Smooth muscle cell (in vitro differentiated cells): ENCODE data around the gene FOXK1. TPM values are rescaled to one million over a fixed set of nuclear protein-coding genes. Genes with fewer than 3 reads are reported as not detected.

ENCODE experiments used
- DNase-seq: peaks from one replicate; lab custom pipeline; 2025; ENCODE audit not compliant: unreplicated experiment; lab: John Stamatoyannopoulos, UW
- H2AFZ ChIP-seq: fragments of 200-600 bp; sonication (generic); 2 replicates; pipeline ENCODE4 v1.6.0; 2016; ENCODE audit warnings: antibody characterized with exemption, low read depth, mild to moderate bottlenecking
- H3F3A ChIP-seq: fragments of 200-600 bp; sonication (generic); 2 replicates; pipeline ENCODE4 v1.6.0; 2017; ENCODE audit warnings: antibody characterized with exemption, low read depth
- H3K27ac ChIP-seq: fragments of 200-600 bp; sonication (generic); 2 replicates; pipeline ENCODE4 v1.5.1; 2016; ENCODE audit warnings: low read depth, mild to moderate bottlenecking
- H3K27me3 ChIP-seq: fragments of 200-600 bp; sonication (generic); 2 replicates; pipeline ENCODE4 v1.6.1; 2016; ENCODE audit warnings: low read depth, mild to moderate bottlenecking
- H3K36me3 ChIP-seq: fragments of 200-600 bp; sonication (generic); 2 replicates; pipeline ENCODE4 v1.5.1; 2016; ENCODE audit warnings: low read depth
- H3K4me1 ChIP-seq: fragments of 200-600 bp; sonication (generic); 2 replicates; pipeline ENCODE4 v1.5.1; 2016; ENCODE audit warnings: low read depth
- H3K4me2 ChIP-seq: fragments of 200-600 bp; sonication (generic); 2 replicates; pipeline ENCODE4 v1.6.0; 2016; ENCODE audit warnings: mild to moderate bottlenecking
- H3K4me3 ChIP-seq: fragments of 200-600 bp; sonication (generic); 2 replicates; pipeline ENCODE4 v1.5.1; 2016; ENCODE audit warnings: mild to moderate bottlenecking
- H3K79me2 ChIP-seq: fragments of 200-600 bp; sonication (generic); 2 replicates; pipeline ENCODE4 v1.6.0; 2016; ENCODE audit warnings: low read depth, mild to moderate bottlenecking
- H3K9ac ChIP-seq: fragments of 200-600 bp; sonication (generic); 2 replicates; pipeline ENCODE4 v1.6.0; 2016; ENCODE audit warnings: low read depth
- H3K9me3 ChIP-seq: fragments of 200-600 bp; sonication (generic); replicated peaks from 2 replicates; pipeline ENCODE4 v1.5.1; 2016; ENCODE audit warnings: low read depth
- H4K20me1 ChIP-seq: fragments of 200-600 bp; sonication (generic); 2 replicates; pipeline ENCODE4 v1.6.0; 2016; ENCODE audit warnings: low read depth
- WGBS: methylation state at CpG from one replicate; pipeline ENCODE4 v1.1.7; 2016; ENCODE audit warnings: low lambda C conversion rate; 5-methylcytosine and 5-hydroxymethylcytosine counted together
- polyA plus RNA-seq: library from polyadenylated mRNA; unstranded; fragments of >200 nt; fragmentation: Nextera tagmentation; extraction: Ambion mirVana; gene quantifications from 2 replicates; pipeline ENCODE4 v1.2.1, GENCODE V29; 2016
- total RNA-seq: library from RNA; depleted of rRNA; stranded (reverse); fragments of >200 nt; gene quantifications from 2 replicates; pipeline ENCODE4 v1.2.3, GENCODE V29; 2014
- TF ChIP-seq, protein P1 (sequence below): fragments of 200-600 bp; sonication (generic); IDR thresholded peaks from 2 replicates; pipeline ENCODE4 v1.5.1; 2017; ENCODE audit warnings: borderline replicate concordance, mild to moderate bottlenecking, antibody characterized with exemption; ENCODE audit not compliant: insufficient read depth, poor library complexity, severe bottlenecking

FOXK1 gene
- total and polyA plus RNA-seq, 2 experiments from 2014 or later = 6.0 to 11.6 TPM

DNA sequence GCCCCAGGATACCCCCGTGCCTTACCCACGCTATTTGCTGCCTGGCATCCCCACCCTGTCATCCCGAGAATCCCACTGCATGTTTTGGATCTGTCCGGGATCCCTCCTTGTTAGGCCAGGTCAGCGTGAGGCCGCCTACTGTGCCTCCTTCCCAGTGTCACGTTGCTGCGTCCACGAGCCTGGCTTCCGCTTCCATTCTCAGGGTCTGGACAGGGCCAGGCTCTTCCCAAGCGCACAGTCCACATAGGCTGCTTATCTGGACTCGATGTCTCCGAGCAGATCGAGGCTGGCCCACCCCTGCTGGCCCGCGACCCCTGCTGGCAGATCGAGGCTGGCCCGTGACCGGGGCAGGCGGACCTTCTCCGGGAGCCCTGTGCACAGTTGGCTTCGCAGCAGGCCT, 27.1 kb downstream of the FOXK1 start:
- TF ChIP-seq, protein P1, sequence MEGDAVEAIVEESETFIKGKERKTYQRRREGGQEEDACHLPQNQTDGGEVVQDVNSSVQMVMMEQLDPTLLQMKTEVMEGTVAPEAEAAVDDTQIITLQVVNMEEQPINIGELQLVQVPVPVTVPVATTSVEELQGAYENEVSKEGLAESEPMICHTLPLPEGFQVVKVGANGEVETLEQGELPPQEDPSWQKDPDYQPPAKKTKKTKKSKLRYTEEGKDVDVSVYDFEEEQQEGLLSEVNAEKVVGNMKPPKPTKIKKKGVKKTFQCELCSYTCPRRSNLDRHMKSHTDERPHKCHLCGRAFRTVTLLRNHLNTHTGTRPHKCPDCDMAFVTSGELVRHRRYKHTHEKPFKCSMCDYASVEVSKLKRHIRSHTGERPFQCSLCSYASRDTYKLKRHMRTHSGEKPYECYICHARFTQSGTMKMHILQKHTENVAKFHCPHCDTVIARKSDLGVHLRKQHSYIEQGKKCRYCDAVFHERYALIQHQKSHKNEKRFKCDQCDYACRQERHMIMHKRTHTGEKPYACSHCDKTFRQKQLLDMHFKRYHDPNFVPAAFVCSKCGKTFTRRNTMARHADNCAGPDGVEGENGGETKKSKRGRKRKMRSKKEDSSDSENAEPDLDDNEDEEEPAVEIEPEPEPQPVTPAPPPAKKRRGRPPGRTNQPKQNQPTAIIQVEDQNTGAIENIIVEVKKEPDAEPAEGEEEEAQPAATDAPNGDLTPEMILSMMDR = no peak
- H3K4me3 ChIP-seq = no peak overlapping the region
- peaks cover 24% of the 10 kb centered on the region for H3K4me1 ChIP-seq
- no peak overlapping the region for H2AFZ ChIP-seq
- H3F3A ChIP-seq = no peaks in the 10 kb centered on the region
- 76% methylated on average over 22 of the region's 22 CpGs for WGBS
- H3K27ac ChIP-seq = no peak overlapping the region
- no peaks in the 10 kb centered on the region for H3K27me3 ChIP-seq
- DNase-seq = no peak
- H3K36me3 ChIP-seq = no peaks in the 10 kb centered on the region
- H3K9ac ChIP-seq = no peak overlapping the region
- H3K9me3 ChIP-seq = no peaks in the 10 kb centered on the region
- H3K4me2 ChIP-seq = no peak overlapping the region
- peaks cover 94% of the 10 kb centered on the region for H4K20me1 ChIP-seq
- H3K79me2 ChIP-seq = peaks cover 98% of the 10 kb centered on the region

DNA sequence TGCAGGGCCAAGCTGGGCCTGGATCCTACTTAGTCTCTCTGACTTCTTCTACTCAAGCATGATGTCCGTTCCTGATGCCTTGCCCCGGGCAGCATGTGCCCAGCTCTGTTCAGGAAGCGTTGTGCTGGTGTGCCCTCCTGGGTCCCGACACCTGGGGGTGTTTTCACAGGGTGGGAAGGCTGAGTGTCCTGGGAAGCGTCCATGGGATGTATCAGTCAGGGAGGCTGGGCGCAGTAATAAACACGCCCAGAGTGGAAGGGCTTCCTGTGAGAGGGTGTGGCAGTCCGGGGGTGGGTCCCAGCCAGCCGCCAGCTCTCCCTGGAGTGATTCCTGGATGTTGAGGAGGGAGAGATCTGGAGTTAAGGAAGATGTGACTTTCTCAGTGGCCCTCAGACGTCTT, 29.0 kb downstream of the FOXK1 start:
- H4K20me1 ChIP-seq = peaks cover 99% of the 10 kb centered on the region
- WGBS = 94% methylated on average over 10 of the region's 10 CpGs
- no peak overlapping the region for H3K4me2 ChIP-seq
- peaks cover 97% of the 10 kb centered on the region for H3K79me2 ChIP-seq
- H3K9me3 ChIP-seq = no peaks in the 10 kb centered on the region
- peaks cover 22% of the 10 kb centered on the region for H3K4me1 ChIP-seq
- H2AFZ ChIP-seq = no peak overlapping the region
- no peaks in the 10 kb centered on the region for H3K27me3 ChIP-seq
- H3K27ac ChIP-seq = no peak overlapping the region
- peaks cover 4% of the 10 kb centered on the region for H3F3A ChIP-seq
- H3K36me3 ChIP-seq = no peaks in the 10 kb centered on the region
- H3K9ac ChIP-seq = no peak overlapping the region
- TF ChIP-seq, protein P1 = no peak
- no peak overlapping the region for H3K4me3 ChIP-seq
- DNase-seq = no peak

DNA sequence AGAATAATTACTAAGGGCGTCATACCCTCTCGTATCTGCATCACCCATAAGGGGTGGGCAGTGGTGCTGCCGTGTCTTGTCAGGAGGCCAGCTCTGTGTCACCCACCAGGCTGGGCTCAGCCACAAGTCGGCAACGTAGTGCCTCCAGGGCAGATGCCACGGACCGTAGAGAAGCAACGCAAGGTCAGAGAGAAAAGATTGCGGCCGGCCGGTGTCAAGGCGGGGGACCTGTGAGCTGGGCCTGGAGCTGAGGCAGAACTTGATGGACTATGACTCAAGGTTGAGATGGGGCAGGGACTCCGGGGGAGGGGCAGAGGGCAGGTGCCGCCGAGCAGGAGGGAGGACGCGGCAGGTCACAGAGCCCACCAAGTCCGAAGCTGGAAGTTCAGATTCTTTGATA, 29.5 kb downstream of the FOXK1 start:
- DNase-seq = no peak
- peaks cover 100% of the 10 kb centered on the region for H4K20me1 ChIP-seq

More for the DNA sequence above, 29.5 kb downstream of the FOXK1 start:
- H3K36me3 ChIP-seq = no peaks in the 10 kb centered on the region
- H3K9me3 ChIP-seq = no peaks in the 10 kb centered on the region
- 96% methylated on average over 18 of the region's 18 CpGs for WGBS
- H3F3A ChIP-seq = peaks cover 4% of the 10 kb centered on the region
- no peak overlapping the region for H3K27ac ChIP-seq
- H3K79me2 ChIP-seq = peaks cover 97% of the 10 kb centered on the region
- H3K4me3 ChIP-seq = no peak overlapping the region
- no peak overlapping the region for H3K9ac ChIP-seq
- no peak overlapping the region for H3K4me2 ChIP-seq
- TF ChIP-seq, protein P1 = no peak
- H3K4me1 ChIP-seq = peaks cover 17% of the 10 kb centered on the region
- H3K27me3 ChIP-seq = no peaks in the 10 kb centered on the region
- no peak overlapping the region for H2AFZ ChIP-seq
